HEK293 (cell line): ENCODE measurements around the gene LYPD6B.

Experiments
- CTCF ChIA-PET: fragments of 350-600 bp; formaldehyde crosslinking; extraction: SDS; loops from one replicate; lab custom pipeline; 2021; ENCODE audit warnings: antibody characterized with exemption; lab: Yijun Ruan, JAX
- POLR2A ChIA-PET: fragments of 300-600 bp; formaldehyde crosslinking; extraction: SDS; loops from one replicate; lab custom pipeline; 2020; ENCODE audit warnings: antibody characterized with exemption, inconsistent platforms; lab: Yijun Ruan, JAX
- H3K27ac ChIP-seq: fragments of 200-500 bp; sonication (Bioruptor generic); 2 replicates; pipeline ENCODE4 v1.5.1; 2014; ENCODE audit warnings: low read depth, low read length, control low read depth, inconsistent platforms; ENCODE audit errors: extremely low read depth
- H3K36me3 ChIP-seq, 2 experiments: fragments of 200-500 bp in 1 of 2; sonication (Bioruptor generic) in 1 of 2; 1 replicate in 1 of 2; 2 replicates in 1 of 2; pipeline ENCODE4 v1.5.1; 2014 to 2017; ENCODE audit warnings: inconsistent platforms in 2 of 2, low read length in 2 of 2; ENCODE audit not compliant: control insufficient read depth in 2 of 2, insufficient read depth in 1 of 2
- H3K4me1 ChIP-seq: fragments of 200-500 bp; sonication (Bioruptor generic); 2 replicates; pipeline ENCODE4 v1.5.1; 2014; ENCODE audit warnings: mild to moderate bottlenecking, low read length, inconsistent platforms; ENCODE audit not compliant: control insufficient read depth, insufficient read depth
- H3K4me3 ChIP-seq: 2 replicates; pipeline ENCODE4 v1.5.1; 2011; ENCODE audit warnings: low read depth, mild to moderate bottlenecking, control low read depth, low read length, moderate library complexity
- H3K9me3 ChIP-seq: fragments of 200-500 bp; sonication (Bioruptor generic); 2 replicates; pipeline ENCODE4 v1.5.1; 2014; ENCODE audit warnings: low read depth, low read length, inconsistent platforms; ENCODE audit not compliant: control insufficient read depth, insufficient read depth
- HOXD13 ChIP-seq: sonication (generic); formaldehyde crosslinking; IDR thresholded peaks from 2 replicates; pipeline ENCODE4 v1.8.0; 2022; ENCODE audit warnings: missing genetic modification reagents, borderline replicate concordance
- OSR2 ChIP-seq: fragments of 450-650 bp; formaldehyde crosslinking; IDR thresholded peaks from 2 replicates; pipeline ENCODE4 v1.5.1; 2016; ENCODE audit warnings: missing biosample characterization, missing genetic modification characterization
- OVOL3 ChIP-seq: fragments of 450-650 bp; formaldehyde crosslinking; IDR thresholded peaks from 2 replicates; pipeline ENCODE4 v1.5.1; 2016; ENCODE audit warnings: missing biosample characterization, missing genetic modification characterization
- SCRT2 ChIP-seq: fragments of 450-650 bp; formaldehyde crosslinking; IDR thresholded peaks from 2 replicates; pipeline ENCODE4 v1.5.1; 2016; ENCODE audit warnings: missing biosample characterization, missing genetic modification characterization
- ZBTB44 ChIP-seq: fragments of 450-650 bp; IDR thresholded peaks from 2 replicates; pipeline ENCODE4 v1.5.1; 2018; ENCODE audit warnings: missing biosample characterization, mild to moderate bottlenecking, missing genetic modification characterization
- ZFP37 ChIP-seq: fragments of 450-650 bp; formaldehyde crosslinking; IDR thresholded peaks from 2 replicates; pipeline ENCODE4 v1.5.1; 2016; ENCODE audit warnings: missing biosample characterization, missing genetic modification characterization
- ZFP41 ChIP-seq: fragments of 450-650 bp; formaldehyde crosslinking; IDR thresholded peaks from 2 replicates; pipeline ENCODE4 v1.5.1; 2016; ENCODE audit warnings: missing biosample characterization, missing genetic modification characterization, borderline replicate concordance
- ZNF157 ChIP-seq: fragments of 450-650 bp; formaldehyde crosslinking; IDR thresholded peaks from 2 replicates; pipeline ENCODE4 v1.5.1; 2016; ENCODE audit warnings: missing biosample characterization, missing genetic modification characterization
- ZNF175 ChIP-seq: fragments of 450-650 bp; formaldehyde crosslinking; IDR thresholded peaks from 2 replicates; pipeline ENCODE4 v1.5.1; 2016; ENCODE audit warnings: missing biosample characterization, missing genetic modification characterization
- ZNF311 ChIP-seq: fragments of 450-650 bp; formaldehyde crosslinking; IDR thresholded peaks from 2 replicates; pipeline ENCODE4 v1.5.1; 2017; ENCODE audit warnings: missing biosample characterization, missing genetic modification characterization, borderline replicate concordance
- ZNF341 ChIP-seq: fragments of 450-650 bp; formaldehyde crosslinking; IDR thresholded peaks from 2 replicates; pipeline ENCODE4; 2016; ENCODE audit warnings: low read depth, missing biosample characterization, missing genetic modification characterization
- ZNF48 ChIP-seq: fragments of 450-650 bp; formaldehyde crosslinking; IDR thresholded peaks from 2 replicates; pipeline ENCODE4 v1.5.1; 2016; ENCODE audit warnings: missing biosample characterization, missing genetic modification characterization
- ZNF510 ChIP-seq: fragments of 450-650 bp; formaldehyde crosslinking; IDR thresholded peaks from 2 replicates; pipeline ENCODE4 v1.5.1; 2018; ENCODE audit warnings: mild to moderate bottlenecking, missing genetic modification characterization, missing biosample characterization; ENCODE audit not compliant: insufficient replicate concordance
- ZNF621 ChIP-seq: fragments of 450-650 bp; formaldehyde crosslinking; IDR thresholded peaks from 2 replicates; pipeline ENCODE4 v1.5.1; 2017; ENCODE audit warnings: missing biosample characterization, missing genetic modification characterization
- ZNF626 ChIP-seq: fragments of 450-650 bp; sonication (Bioruptor Pico); formaldehyde crosslinking; IDR thresholded peaks from 2 replicates; pipeline ENCODE4 v1.5.1; 2018; ENCODE audit warnings: missing biosample characterization, missing genetic modification characterization, inconsistent platforms
- ZNF629 ChIP-seq: fragments of 450-650 bp; formaldehyde crosslinking; IDR thresholded peaks from 2 replicates; pipeline ENCODE4 v1.5.1; 2017; ENCODE audit warnings: missing biosample characterization, missing genetic modification characterization
- ZNF654 ChIP-seq: fragments of 450-650 bp; formaldehyde crosslinking; IDR thresholded peaks from 2 replicates; pipeline ENCODE4 v1.5.1; 2016; ENCODE audit warnings: low read depth, missing biosample characterization, missing genetic modification characterization
- ZNF660 ChIP-seq: fragments of 450-650 bp; IDR thresholded peaks from 2 replicates; pipeline ENCODE4 v1.5.1; 2018; ENCODE audit warnings: missing biosample characterization, mild to moderate bottlenecking, missing genetic modification characterization
- ZSCAN30 ChIP-seq: fragments of 450-650 bp; IDR thresholded peaks from 2 replicates; pipeline ENCODE4 v1.5.1; 2018; ENCODE audit warnings: missing biosample characterization, mild to moderate bottlenecking, missing genetic modification characterization, moderate library complexity
- TF ChIP-seq, protein P1 (sequence below): fragments of 450-650 bp; formaldehyde crosslinking; IDR thresholded peaks from 2 replicates; pipeline ENCODE4 v1.5.1; 2016; ENCODE audit warnings: missing biosample characterization, missing genetic modification characterization, low read depth
- TF ChIP-seq, protein P2 (sequence below): fragments of 450-650 bp; formaldehyde crosslinking; IDR thresholded peaks from 2 replicates; pipeline ENCODE4 v1.5.1; 2017; ENCODE audit warnings: missing biosample characterization, missing genetic modification characterization

LYPD6B gene

DNA sequence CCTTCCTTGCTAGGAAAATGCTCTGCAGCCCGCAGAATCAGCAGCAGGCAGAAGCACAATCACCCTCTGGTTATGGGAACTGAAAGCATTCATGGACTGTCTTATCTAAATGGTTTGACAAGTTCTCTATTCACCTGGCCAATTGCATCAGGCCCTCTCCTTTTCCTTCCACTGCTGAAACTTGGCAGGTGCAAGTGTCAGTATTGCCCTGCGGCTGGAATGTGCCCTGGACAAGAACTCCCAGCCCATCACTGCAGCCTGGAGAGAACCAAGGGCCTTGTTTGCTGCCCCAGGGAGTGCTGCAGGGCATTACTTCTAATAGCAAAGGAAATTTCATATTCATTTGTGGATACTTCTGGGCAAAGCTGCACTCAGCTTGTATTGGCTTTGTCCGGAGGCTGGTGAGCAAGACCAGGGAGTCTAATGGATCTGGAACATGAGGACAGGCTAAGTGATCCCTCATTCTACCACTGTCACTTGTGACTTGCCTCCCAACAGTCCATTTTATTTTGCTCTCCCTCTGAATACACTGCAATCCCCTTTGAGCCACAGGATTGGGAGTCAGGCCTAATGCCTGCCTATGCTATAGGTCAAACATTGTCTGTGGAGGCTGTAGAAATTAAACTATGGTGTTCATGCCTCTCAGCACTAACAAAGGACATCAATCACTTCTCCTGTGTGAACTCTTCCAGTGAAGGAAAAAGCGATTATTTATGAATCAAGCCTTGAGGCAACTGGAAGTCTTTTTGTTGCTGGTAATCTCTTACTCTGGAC is 116.9 kb downstream of the LYPD6B start:
- TF ChIP-seq ZNF510 (tag by site-specific recombination) (no peak), ZNF621 (tag by site-specific recombination) (no peak), ZNF629 (tag by site-specific recombination) (no peak), ZFP37 (tag by site-specific recombination) (no peak), SCRT2 (no peak), ZNF626 (tag by site-specific recombination) (no peak), HOXD13 (CRISPR knock-in tag) (no peak), ZNF660 (no peak)
- TF ChIP-seq, protein P1, sequence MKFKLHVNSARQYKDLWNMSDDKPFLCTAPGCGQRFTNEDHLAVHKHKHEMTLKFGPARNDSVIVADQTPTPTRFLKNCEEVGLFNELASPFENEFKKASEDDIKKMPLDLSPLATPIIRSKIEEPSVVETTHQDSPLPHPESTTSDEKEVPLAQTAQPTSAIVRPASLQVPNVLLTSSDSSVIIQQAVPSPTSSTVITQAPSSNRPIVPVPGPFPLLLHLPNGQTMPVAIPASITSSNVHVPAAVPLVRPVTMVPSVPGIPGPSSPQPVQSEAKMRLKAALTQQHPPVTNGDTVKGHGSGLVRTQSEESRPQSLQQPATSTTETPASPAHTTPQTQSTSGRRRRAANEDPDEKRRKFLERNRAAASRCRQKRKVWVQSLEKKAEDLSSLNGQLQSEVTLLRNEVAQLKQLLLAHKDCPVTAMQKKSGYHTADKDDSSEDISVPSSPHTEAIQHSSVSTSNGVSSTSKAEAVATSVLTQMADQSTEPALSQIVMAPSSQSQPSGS (tag by site-specific recombination): no peak
- TF ChIP-seq, protein P2, sequence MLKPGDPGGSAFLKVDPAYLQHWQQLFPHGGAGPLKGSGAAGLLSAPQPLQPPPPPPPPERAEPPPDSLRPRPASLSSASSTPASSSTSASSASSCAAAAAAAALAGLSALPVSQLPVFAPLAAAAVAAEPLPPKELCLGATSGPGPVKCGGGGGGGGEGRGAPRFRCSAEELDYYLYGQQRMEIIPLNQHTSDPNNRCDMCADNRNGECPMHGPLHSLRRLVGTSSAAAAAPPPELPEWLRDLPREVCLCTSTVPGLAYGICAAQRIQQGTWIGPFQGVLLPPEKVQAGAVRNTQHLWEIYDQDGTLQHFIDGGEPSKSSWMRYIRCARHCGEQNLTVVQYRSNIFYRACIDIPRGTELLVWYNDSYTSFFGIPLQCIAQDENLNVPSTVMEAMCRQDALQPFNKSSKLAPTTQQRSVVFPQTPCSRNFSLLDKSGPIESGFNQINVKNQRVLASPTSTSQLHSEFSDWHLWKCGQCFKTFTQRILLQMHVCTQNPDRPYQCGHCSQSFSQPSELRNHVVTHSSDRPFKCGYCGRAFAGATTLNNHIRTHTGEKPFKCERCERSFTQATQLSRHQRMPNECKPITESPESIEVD (tag by site-specific recombination): no peak
- Histone ChIP-seq H3K9me3 (no peaks in the 10 kb centered on the region), H3K4me3 (no peak overlapping the region), H3K36me3 (no peaks in the 10 kb centered on the region), H3K27ac (no peak overlapping the region), H3K4me1 (no peaks in the 10 kb centered on the region)
- ChIA-PET CTCF (no interaction called here), POLR2A (no interaction called here)

- Histone ChIP-seq H3K4me1 (peaks cover 2% of the 10 kb centered on the region; the same call in 1 of the 2 replicates), H3K36me3 (no peaks in the 10 kb centered on the region), H3K4me3 (no peak overlapping the region), H3K9me3 (no peaks in the 10 kb centered on the region), H3K27ac (no peak overlapping the region)
- ChIA-PET POLR2A (no interaction called here), CTCF (no interaction called here)
- TF ChIP-seq ZSCAN30 (no peak), OSR2 (tag by site-specific recombination) (no peak), ZNF341 (tag by site-specific recombination) (no peak), ZNF654 (tag by site-specific recombination) (no peak), ZBTB44 (tag by site-specific recombination) (no peak), ZNF157 (tag by site-specific recombination) (no peak), ZNF311 (no peak), ZNF48 (tag by site-specific recombination) (no peak), ZFP41 (tag by site-specific recombination) (no peak), ZNF175 (no peak), OVOL3 (no peak)
Observed at GRCh38 chr2:149155988-149156387, 117.5 kb downstream of the LYPD6B start.
